Smooth muscle cell (in vitro differentiated cells): ENCODE data around the gene ATXN2. TPM values are rescaled to one million over a fixed set of nuclear protein-coding genes. Genes with fewer than 3 reads are reported as not detected.

Source experiments
- DNase-seq: peaks from one replicate; lab custom pipeline; 2025; ENCODE audit not compliant: unreplicated experiment; lab: John Stamatoyannopoulos, UW
- H2AFZ ChIP-seq: fragments of 200-600 bp; sonication (generic); 2 replicates; pipeline ENCODE4 v1.6.0; 2016; ENCODE audit warnings: antibody characterized with exemption, low read depth, mild to moderate bottlenecking
- H3F3A ChIP-seq: fragments of 200-600 bp; sonication (generic); 2 replicates; pipeline ENCODE4 v1.6.0; 2017; ENCODE audit warnings: antibody characterized with exemption, low read depth
- H3K27ac ChIP-seq: fragments of 200-600 bp; sonication (generic); 2 replicates; pipeline ENCODE4 v1.5.1; 2016; ENCODE audit warnings: low read depth, mild to moderate bottlenecking
- H3K27me3 ChIP-seq: fragments of 200-600 bp; sonication (generic); 2 replicates; pipeline ENCODE4 v1.6.1; 2016; ENCODE audit warnings: low read depth, mild to moderate bottlenecking
- H3K36me3 ChIP-seq: fragments of 200-600 bp; sonication (generic); 2 replicates; pipeline ENCODE4 v1.5.1; 2016; ENCODE audit warnings: low read depth
- H3K4me1 ChIP-seq: fragments of 200-600 bp; sonication (generic); 2 replicates; pipeline ENCODE4 v1.5.1; 2016; ENCODE audit warnings: low read depth
- H3K4me2 ChIP-seq: fragments of 200-600 bp; sonication (generic); 2 replicates; pipeline ENCODE4 v1.6.0; 2016; ENCODE audit warnings: mild to moderate bottlenecking
- H3K4me3 ChIP-seq: fragments of 200-600 bp; sonication (generic); 2 replicates; pipeline ENCODE4 v1.5.1; 2016; ENCODE audit warnings: mild to moderate bottlenecking
- H3K79me2 ChIP-seq: fragments of 200-600 bp; sonication (generic); 2 replicates; pipeline ENCODE4 v1.6.0; 2016; ENCODE audit warnings: low read depth, mild to moderate bottlenecking
- H3K9ac ChIP-seq: fragments of 200-600 bp; sonication (generic); 2 replicates; pipeline ENCODE4 v1.6.0; 2016; ENCODE audit warnings: low read depth
- H3K9me3 ChIP-seq: fragments of 200-600 bp; sonication (generic); replicated peaks from 2 replicates; pipeline ENCODE4 v1.5.1; 2016; ENCODE audit warnings: low read depth
- H4K20me1 ChIP-seq: fragments of 200-600 bp; sonication (generic); 2 replicates; pipeline ENCODE4 v1.6.0; 2016; ENCODE audit warnings: low read depth
- CTCF ChIP-seq: fragments of 200-600 bp; sonication (generic); IDR thresholded peaks from 2 replicates; pipeline ENCODE4 v1.5.1; 2017; ENCODE audit warnings: borderline replicate concordance, mild to moderate bottlenecking, antibody characterized with exemption; ENCODE audit not compliant: insufficient read depth, poor library complexity, severe bottlenecking
- WGBS: methylation state at CpG from one replicate; pipeline ENCODE4 v1.1.7; 2016; ENCODE audit warnings: low lambda C conversion rate; 5-methylcytosine and 5-hydroxymethylcytosine counted together
- polyA plus RNA-seq: library from polyadenylated mRNA; unstranded; fragments of >200 nt; fragmentation: Nextera tagmentation; extraction: Ambion mirVana; gene quantifications from 2 replicates; pipeline ENCODE4 v1.2.1, GENCODE V29; 2016
- total RNA-seq: library from RNA; depleted of rRNA; stranded (reverse); fragments of >200 nt; gene quantifications from 2 replicates; pipeline ENCODE4 v1.2.3, GENCODE V29; 2014

Gene ATXN2
- total and polyA plus RNA-seq, 2 experiments from 2014 or later = 29.3 to 39.6 TPM

GRCh38 chr12:111581434-111582132 lies 17.5 kb downstream of the ATXN2 start:
- Histone ChIP-seq H3K4me3 (no peak overlapping the region), H3K36me3 (no peaks in the 10 kb centered on the region), H3K9ac (no peak overlapping the region), H4K20me1 (peaks cover 99% of the 10 kb centered on the region), H3K9me3 (no peaks in the 10 kb centered on the region), H3K4me1 (no peaks in the 10 kb centered on the region), H3K4me2 (no peak overlapping the region), H2AFZ (no peak overlapping the region), H3F3A (peaks cover 3% of the 10 kb centered on the region), H3K79me2 (peaks cover 96% of the 10 kb centered on the region), H3K27ac (no peak overlapping the region), H3K27me3 (no peaks in the 10 kb centered on the region)
- no peak for TF ChIP-seq CTCF
- DNase-seq = no peak
- WGBS = 94% methylated on average over 15 of the region's 15 CpGs

- no peak for DNase-seq
- peaks cover 99% of the 10 kb centered on the region for H4K20me1 ChIP-seq
These were observed 18.4 kb downstream of the ATXN2 start for GRCh38 chr12:111580737-111581136.

GRCh38 chr12:111580119-111580425 lies 19.0 kb downstream of the ATXN2 start:
- Histone ChIP-seq H3K9me3 (no peaks in the 10 kb centered on the region), H3K9ac (no peak overlapping the region), H3K36me3 (no peaks in the 10 kb centered on the region), H3K27ac (no peak overlapping the region), H3F3A (peaks cover 3% of the 10 kb centered on the region), H3K4me3 (no peak overlapping the region), H3K4me2 (no peak overlapping the region), H3K27me3 (no peaks in the 10 kb centered on the region), H2AFZ (no peak overlapping the region), H3K79me2 (peaks cover 96% of the 10 kb centered on the region), H4K20me1 (peaks cover 99% of the 10 kb centered on the region), H3K4me1 (no peaks in the 10 kb centered on the region)
- no peak for DNase-seq
- WGBS = 97% methylated on average over 3 of the region's 3 CpGs
- no peak for TF ChIP-seq CTCF

More at GRCh38 chr12:111580737-111581136, 18.4 kb downstream of the ATXN2 start:
- Histone ChIP-seq H2AFZ (no peak overlapping the region), H3K4me2 (no peak overlapping the region), H3K27ac (no peak overlapping the region), H3K4me3 (no peak overlapping the region), H3K4me1 (no peaks in the 10 kb centered on the region), H3F3A (peaks cover 3% of the 10 kb centered on the region), H3K9me3 (no peaks in the 10 kb centered on the region), H3K36me3 (no peaks in the 10 kb centered on the region), H3K79me2 (peaks cover 96% of the 10 kb centered on the region), H3K9ac (no peak overlapping the region), H3K27me3 (no peaks in the 10 kb centered on the region)
- TF ChIP-seq CTCF = no peak
- WGBS = 94% methylated on average over 7 of the region's 7 CpGs

GRCh38 chr12:111578971-111579340 lies 20.2 kb downstream of the ATXN2 start:
- Histone ChIP-seq H3K27me3 (no peaks in the 10 kb centered on the region), H3K36me3 (no peaks in the 10 kb centered on the region), H3F3A (peaks cover 3% of the 10 kb centered on the region), H3K4me3 (no peak overlapping the region), H3K9ac (no peak overlapping the region), H3K9me3 (no peaks in the 10 kb centered on the region), H3K4me1 (no peaks in the 10 kb centered on the region), H3K27ac (peak overlapping the region; percentile 76), H3K4me2 (peak overlapping the region; percentile 19), H3K79me2 (peaks cover 96% of the 10 kb centered on the region), H4K20me1 (peaks cover 99% of the 10 kb centered on the region), H2AFZ (no peak overlapping the region)
- DNase-seq = no peak
- WGBS = 98% methylated on average over 2 of the region's 2 CpGs
- TF ChIP-seq CTCF = no peak
